Caco-2 (cell line): ENCODE results near the gene DAB2IP. TPM values are rescaled to one million over a fixed set of nuclear protein-coding genes. Genes with fewer than 3 reads are reported as not detected.

Source experiments
- BruUV-seq: library from RNA; stranded (reverse); fragments of 400-500 nt; replicated peaks from 2 replicates; lab custom pipeline; 2021; lab: Mats Ljungman, UMichigan
- CTCF ChIA-PET: fragments of 300-600 bp; sonication (Branson Sonifier 250); formaldehyde crosslinking; loops from one replicate; lab custom pipeline; 2022; ENCODE audit warnings: antibody characterized with exemption; lab: Charles Lee
- POLR2A ChIA-PET: fragments of 300-600 bp; sonication (Branson Sonifier 250); formaldehyde crosslinking; loops from one replicate; lab custom pipeline; 2022; ENCODE audit warnings: antibody characterized with exemption; lab: Charles Lee
- DNase-seq, 2 experiments: peaks; one replicate each; pipeline versions ENCODE4 v3.0.0 to v3.0.0-alpha.2; 2020 to 2022
- H3K27me3 ChIP-seq: replicated peaks from 2 replicates; pipeline ENCODE4 v1.6.0; 2011; ENCODE audit warnings: low read length; ENCODE audit not compliant: control insufficient read depth, insufficient read depth
- H3K36me3 ChIP-seq: 2 replicates; pipeline ENCODE4 v1.5.1; 2011; ENCODE audit warnings: low read length; ENCODE audit not compliant: control insufficient read depth, insufficient read depth
- H3K4me1 ChIP-seq: fragments of 250-450 bp; sonication (Bioruptor Pico); 2 replicates; pipeline ENCODE4 v1.5.1; 2020; ENCODE audit warnings: mild to moderate bottlenecking
- H3K4me3 ChIP-seq: 2 replicates; pipeline ENCODE4 v1.5.1; 2011; ENCODE audit warnings: low read depth, mild to moderate bottlenecking, control low read depth, low read length
- H3K9me3 ChIP-seq: fragments of 250-450 bp; sonication (Bioruptor Pico); 2 replicates; pipeline ENCODE4 v1.5.1; 2020; ENCODE audit warnings: mild to moderate bottlenecking, moderate library complexity
- H3K27ac Mint-ChIP-seq: one replicate; pipeline ENCODE4 v1.8.0; 2022; ENCODE audit warnings: mixed read lengths; ENCODE audit not compliant: unreplicated experiment
- H3K27me3 Mint-ChIP-seq: one replicate; pipeline ENCODE4 v1.8.0; 2022; ENCODE audit warnings: mixed read lengths; ENCODE audit not compliant: insufficient read depth, unreplicated experiment
- H3K36me3 Mint-ChIP-seq: one replicate; pipeline ENCODE4 v1.8.0; 2022; ENCODE audit warnings: mild to moderate bottlenecking, mixed read lengths; ENCODE audit not compliant: insufficient read depth, unreplicated experiment
- H3K4me1 Mint-ChIP-seq: one replicate; pipeline ENCODE4 v1.8.0; 2022; ENCODE audit warnings: low read depth, mixed read lengths; ENCODE audit not compliant: unreplicated experiment
- H3K4me3 Mint-ChIP-seq: one replicate; pipeline ENCODE4 v1.8.0; 2022; ENCODE audit warnings: mild to moderate bottlenecking, moderate library complexity, mixed read lengths; ENCODE audit not compliant: unreplicated experiment
- H3K9me3 Mint-ChIP-seq: one replicate; pipeline ENCODE4 v1.8.0; 2022; ENCODE audit warnings: mixed read lengths; ENCODE audit not compliant: unreplicated experiment
- CTCF ChIP-seq, 2 experiments: fragments of 200-600 bp in 1 of 2; IDR thresholded peaks; 1 replicate in 1 of 2; 2 replicates in 1 of 2; pipeline versions ENCODE4 v1.5.1 to v1.8.0; 2011 to 2022; ENCODE audit warnings: antibody characterized with exemption in 1 of 2, control low read depth in 1 of 2, inconsistent platforms in 1 of 2, low read depth in 1 of 2, low read length in 1 of 2, mild to moderate bottlenecking in 1 of 2, moderate library complexity in 1 of 2; ENCODE audit not compliant: insufficient read depth in 1 of 2, severe bottlenecking in 1 of 2, unreplicated experiment in 1 of 2
- intact Hi-C: fragments of 100-400 bp; cut with micrococcal nuclease; formaldehyde crosslinking; loops from one replicate; pipeline ENCODE4 v1.10.0; 2022; ENCODE audit not compliant: unreplicated experiment
- total RNA-seq: library from RNA; stranded (reverse); gene quantifications from 2 replicates; pipeline ENCODE4 v1.2.3, GENCODE V29; 2022

DAB2IP gene
- total RNA-seq, 1 experiment from 2014 or later = 26.0 TPM

GRCh38 chr9:121707477-121708424, 56.3 kb downstream of the DAB2IP start:
- no TSS peak for BruUV-seq
- Histone ChIP-seq H3K4me1 (no peaks in the 10 kb centered on the region), H3K36me3 (no peaks in the 10 kb centered on the region), H3K9me3 (no peaks in the 10 kb centered on the region), H3K27me3 (no peaks in the 10 kb centered on the region), H3K4me3 (no peak overlapping the region)
- H3K4me1 Mint-ChIP-seq = no peaks in the 10 kb centered on the region
- ChIA-PET CTCF (no interaction called here), POLR2A (no interaction called here)
- TF ChIP-seq CTCF (IDR thresholded peaks at IDR 0.05; ENCODE audit: insufficient read depth in 1 of 2, low read depth in 1 of 2, low read length in 1 of 2, severe bottlenecking in 1 of 2, unreplicated experiment in 1 of 2) = no peak
- H3K4me3 Mint-ChIP-seq = no peak overlapping the region
- no peaks in the 10 kb centered on the region for H3K27me3 Mint-ChIP-seq
- intact Hi-C loops = no loop called here
- no peaks in the 10 kb centered on the region for H3K36me3 Mint-ChIP-seq
- H3K9me3 Mint-ChIP-seq = no peaks in the 10 kb centered on the region
- no peak for DNase-seq
- no peak overlapping the region for H3K27ac Mint-ChIP-seq

GRCh38 chr9:121708768-121709488, 57.5 kb downstream of the DAB2IP start:
- no peak overlapping the region for H3K4me3 ChIP-seq
- H3K4me3 Mint-ChIP-seq = no peak overlapping the region
- no peaks in the 10 kb centered on the region for H3K27me3 Mint-ChIP-seq
- H3K36me3 Mint-ChIP-seq = peaks cover 4% of the 10 kb centered on the region
- no peaks in the 10 kb centered on the region for H3K4me1 Mint-ChIP-seq
- no peaks in the 10 kb centered on the region for H3K4me1 ChIP-seq
- intact Hi-C loops = no loop called here
- no peak for TF ChIP-seq CTCF (IDR thresholded peaks at IDR 0.05; ENCODE audit: insufficient read depth in 1 of 2, low read depth in 1 of 2, low read length in 1 of 2, severe bottlenecking in 1 of 2, unreplicated experiment in 1 of 2)
- no TSS peak for BruUV-seq
- ChIA-PET POLR2A (no interaction called here), CTCF (no interaction called here)
- H3K27ac Mint-ChIP-seq = no peak overlapping the region
- H3K9me3 Mint-ChIP-seq = no peaks in the 10 kb centered on the region
- H3K36me3 ChIP-seq = no peaks in the 10 kb centered on the region
- no peak for DNase-seq
- no peaks in the 10 kb centered on the region for H3K9me3 ChIP-seq
- no peaks in the 10 kb centered on the region for H3K27me3 ChIP-seq

GRCh38 chr9:121709798-121710197, 58.4 kb downstream of the DAB2IP start:
- Mint-ChIP-seq H3K27ac (no peak overlapping the region), H3K27me3 (no peaks in the 10 kb centered on the region), H3K4me3 (no peak overlapping the region), H3K36me3 (peaks cover 6% of the 10 kb centered on the region), H3K9me3 (no peaks in the 10 kb centered on the region), H3K4me1 (no peaks in the 10 kb centered on the region)
- BruUV-seq = no TSS peak
- Histone ChIP-seq H3K36me3 (no peaks in the 10 kb centered on the region), H3K9me3 (no peaks in the 10 kb centered on the region), H3K4me3 (no peak overlapping the region), H3K27me3 (no peaks in the 10 kb centered on the region), H3K4me1 (no peaks in the 10 kb centered on the region)
- no peak for DNase-seq
- intact Hi-C loops = no loop called here
- POLR2A ChIA-PET = no interaction called here
- TF ChIP-seq CTCF (IDR thresholded peaks at IDR 0.05; ENCODE audit: insufficient read depth in 1 of 2, low read depth in 1 of 2, low read length in 1 of 2, severe bottlenecking in 1 of 2, unreplicated experiment in 1 of 2) = no peak
- CTCF ChIA-PET = interaction anchor here (0.5 kb wide), 1 partner anchor 41 kb away, joined by 3 read pairs; no protein-coding TSS in a partner anchor
